SK-N-SH treated with all-trans-retinoic acid at 6 μM for 48 hours (cell line): ENCODE results near the gene MOV10L1.

Experiments
- CSDC2 ChIP-seq: fragments of 250-450 bp; sonication (Bioruptor Pico); IDR thresholded peaks from 2 replicates; pipeline ENCODE4 v1.5.0; 2020; ENCODE audit warnings: mild to moderate bottlenecking, moderate library complexity
- CSRNP3 ChIP-seq: fragments of 250-450 bp; sonication (Bioruptor Pico); IDR thresholded peaks from 2 replicates; pipeline ENCODE4 v1.5.1; 2021; ENCODE audit warnings: mild to moderate bottlenecking, moderate library complexity
- RARB ChIP-seq: fragments of 250-450 bp; sonication (Bioruptor Pico); IDR thresholded peaks from 2 replicates; pipeline ENCODE4 v1.8.0; 2021; ENCODE audit warnings: mild to moderate bottlenecking, moderate library complexity
- SNAI2 ChIP-seq: fragments of 250-450 bp; sonication (Bioruptor Pico); IDR thresholded peaks from 2 replicates; pipeline ENCODE4 v1.5.0; 2020; ENCODE audit warnings: mild to moderate bottlenecking, moderate library complexity
- ZFP30 ChIP-seq: fragments of 450-650 bp; formaldehyde crosslinking; IDR thresholded peaks from 2 replicates; pipeline ENCODE4 v1.5.0; 2022; ENCODE audit warnings: mild to moderate bottlenecking, moderate library complexity
- ZNF565 ChIP-seq: fragments of 450-650 bp; formaldehyde crosslinking; conservative IDR thresholded peaks from 2 replicates; pipeline ENCODE4 v1.5.0; 2020; ENCODE audit warnings: low read depth, mild to moderate bottlenecking, moderate library complexity

- no peak for TF ChIP-seq RARB (CRISPR knock-in tag)
- no peak for TF ChIP-seq CSDC2
- no peak for TF ChIP-seq ZFP30 (CRISPR knock-in tag)
- no peak for TF ChIP-seq CSRNP3
- TF ChIP-seq SNAI2 (CRISPR knock-in tag) = no peak
- no peak for TF ChIP-seq ZNF565 (CRISPR knock-in tag)
These were observed 30.6 kb upstream of the MOV10L1 start for GRCh38 chr22:50058906-50059880.
